ENCODE results near the gene SLC1A2. TPM values are rescaled to one million over a fixed set of nuclear protein-coding genes. Genes with fewer than 3 reads are reported as not detected.

The SLC1A2 gene
- total RNA-seq, 4 donors from 2014 or later: 0.84 to 2.1 (median 1.2) TPM

- DNase-seq (ENCODE audit: low spot score in 2 of 2): no peak
- no peak for TF ChIP-seq POLR2A (IDR thresholded peaks at IDR 0.05)
- TF ChIP-seq, protein P1, sequence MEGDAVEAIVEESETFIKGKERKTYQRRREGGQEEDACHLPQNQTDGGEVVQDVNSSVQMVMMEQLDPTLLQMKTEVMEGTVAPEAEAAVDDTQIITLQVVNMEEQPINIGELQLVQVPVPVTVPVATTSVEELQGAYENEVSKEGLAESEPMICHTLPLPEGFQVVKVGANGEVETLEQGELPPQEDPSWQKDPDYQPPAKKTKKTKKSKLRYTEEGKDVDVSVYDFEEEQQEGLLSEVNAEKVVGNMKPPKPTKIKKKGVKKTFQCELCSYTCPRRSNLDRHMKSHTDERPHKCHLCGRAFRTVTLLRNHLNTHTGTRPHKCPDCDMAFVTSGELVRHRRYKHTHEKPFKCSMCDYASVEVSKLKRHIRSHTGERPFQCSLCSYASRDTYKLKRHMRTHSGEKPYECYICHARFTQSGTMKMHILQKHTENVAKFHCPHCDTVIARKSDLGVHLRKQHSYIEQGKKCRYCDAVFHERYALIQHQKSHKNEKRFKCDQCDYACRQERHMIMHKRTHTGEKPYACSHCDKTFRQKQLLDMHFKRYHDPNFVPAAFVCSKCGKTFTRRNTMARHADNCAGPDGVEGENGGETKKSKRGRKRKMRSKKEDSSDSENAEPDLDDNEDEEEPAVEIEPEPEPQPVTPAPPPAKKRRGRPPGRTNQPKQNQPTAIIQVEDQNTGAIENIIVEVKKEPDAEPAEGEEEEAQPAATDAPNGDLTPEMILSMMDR (IDR thresholded peaks at IDR 0.05): no peak
- WGBS, 2 donors: 75 to 80% methylated on average over 13 of the region's 13 CpGs
- no peak overlapping the region for H3K4me3 ChIP-seq (ENCODE audit: low read depth, poor library complexity, severe bottlenecking)
- intact Hi-C loops (cut with DNase I; ENCODE audit: low total_unique reads): loop anchor here (5.0 to 10.0 kb wide), 2 partner anchors 394 to 456 kb away; no protein-coding TSS in a partner anchor
Measured at GRCh38 chr11:35390737-35391682, 28.3 kb downstream of the SLC1A2 start.

- intact Hi-C loops (cut with DNase I; ENCODE audit: low total_unique reads): loop anchor here (5.0 to 10.0 kb wide), 2 partner anchors 393 to 455 kb away; no protein-coding TSS in a partner anchor
- TF ChIP-seq POLR2A (IDR thresholded peaks at IDR 0.05): no peak
- TF ChIP-seq, protein P1 (IDR thresholded peaks at IDR 0.05): no peak
- WGBS, 2 donors: 56 to 57% methylated on average over 6 of the region's 6 CpGs
- no peak overlapping the region for H3K4me3 ChIP-seq (ENCODE audit: low read depth, poor library complexity, severe bottlenecking)
- DNase-seq (ENCODE audit: low spot score in 2 of 2): no peak
Measured at GRCh38 chr11:35389897-35390465, 29.4 kb downstream of the SLC1A2 start.

GRCh38 chr11:35389112-35389511 is 30.2 kb downstream of the SLC1A2 start:
- H3K4me3 ChIP-seq (ENCODE audit: low read depth, poor library complexity, severe bottlenecking): no peak overlapping the region
- 52 to 63% methylated on average over 1 of the region's 1 CpG for WGBS, 2 donors
- TF ChIP-seq POLR2A (IDR thresholded peaks at IDR 0.05): no peak
- TF ChIP-seq, protein P1 (IDR thresholded peaks at IDR 0.05): no peak
- intact Hi-C loops (cut with DNase I; ENCODE audit: low total_unique reads): no loop called here
- no peak for DNase-seq (ENCODE audit: low spot score in 2 of 2)

DNA sequence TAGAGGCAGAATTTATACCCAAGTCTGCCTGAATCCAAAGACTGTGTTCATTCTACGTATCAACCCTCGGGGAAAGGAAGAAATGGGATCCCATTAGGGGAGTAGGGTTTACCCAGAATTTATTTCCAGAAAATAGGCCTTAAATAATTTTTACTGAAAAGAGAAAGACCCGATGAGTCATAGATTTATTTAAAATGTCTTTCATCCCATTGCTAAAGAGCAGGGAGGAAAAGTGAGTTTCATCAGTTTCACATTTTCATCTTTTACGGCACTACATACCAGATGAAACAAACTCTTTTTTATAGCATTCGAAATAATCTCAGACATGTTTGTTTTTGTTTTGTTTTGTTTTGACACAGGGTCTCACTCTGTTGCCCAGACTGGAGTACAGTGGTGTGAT is 31.3 kb downstream of the SLC1A2 start:
- H3K4me3 ChIP-seq (ENCODE audit: low read depth, poor library complexity, severe bottlenecking): no peak overlapping the region
- intact Hi-C loops (cut with DNase I; ENCODE audit: low total_unique reads): no loop called here
- 73 to 85% methylated on average over 5 of the region's 5 CpGs for WGBS, 2 donors

GRCh38 chr11:35387111-35387982 is 32.0 kb downstream of the SLC1A2 start:
- H3K4me3 ChIP-seq (ENCODE audit: low read depth, poor library complexity, severe bottlenecking): no peak overlapping the region
- TF ChIP-seq, protein P1 (IDR thresholded peaks at IDR 0.05): no peak
- no peak for TF ChIP-seq POLR2A (IDR thresholded peaks at IDR 0.05)
- intact Hi-C loops (cut with DNase I; ENCODE audit: low total_unique reads): no loop called here
- no peak for DNase-seq (ENCODE audit: low spot score in 2 of 2)
- 52 to 69% methylated on average over 4 of the region's 4 CpGs for WGBS, 2 donors

More for the DNA sequence above, 31.3 kb downstream of the SLC1A2 start:
- TF ChIP-seq, protein P1 (IDR thresholded peaks at IDR 0.05): no peak
- TF ChIP-seq POLR2A (IDR thresholded peaks at IDR 0.05): no peak
- no peak for DNase-seq (ENCODE audit: low spot score in 2 of 2)

Measured in lower leg skin (tissue), 4 donors.